K562 (cell line): ENCODE results near the gene SCRN2. TPM values are rescaled to one million over a fixed set of nuclear protein-coding genes. Genes with fewer than 3 reads are reported as not detected.

Source experiments
- ARID1B ChIP-seq: fragments of 450-650 bp; IDR thresholded peaks from 2 replicates; pipeline ENCODE4 v1.6.1; 2016; ENCODE audit warnings: antibody characterized with exemption, mild to moderate bottlenecking, inconsistent platforms
- C11orf30 ChIP-seq: fragments of 450-650 bp; IDR thresholded peaks from 2 replicates; pipeline ENCODE4 v1.6.1; 2016; ENCODE audit warnings: low read depth, mild to moderate bottlenecking
- FOXM1 ChIP-seq, 2 experiments: fragments of 450-650 bp in 1 of 2; sonication (generic) in 1 of 2; formaldehyde crosslinking in 1 of 2; IDR thresholded peaks; 2 replicates each; pipeline versions ENCODE4 v1.6.1 to v1.9.0; 2017 to 2022; ENCODE audit warnings: low read depth in 2 of 2, mild to moderate bottlenecking in 2 of 2, missing genetic modification reagents in 1 of 2, moderate library complexity in 1 of 2
- GABPB1 ChIP-seq: sonication (generic); formaldehyde crosslinking; IDR thresholded peaks from 2 replicates; pipeline ENCODE4 v1.8.0; 2022; ENCODE audit warnings: mild to moderate bottlenecking, missing genetic modification reagents
- KLF16 ChIP-seq: IDR thresholded peaks from 2 replicates; pipeline ENCODE4 v1.6.1; 2016; ENCODE audit warnings: antibody characterized with exemption
- NFXL1 ChIP-seq: fragments of 450-650 bp; formaldehyde crosslinking; IDR thresholded peaks from 2 replicates; pipeline ENCODE4 v1.4.0; 2021; ENCODE audit warnings: mild to moderate bottlenecking
- POLR2B ChIP-seq: fragments of 450-650 bp; IDR thresholded peaks from 2 replicates; pipeline ENCODE4 v1.6.1; 2018; ENCODE audit warnings: low read depth; ENCODE audit not compliant: partially characterized antibody
- SMARCA4 ChIP-seq: fragments of 450-650 bp; IDR thresholded peaks from 2 replicates; pipeline ENCODE4 v1.6.1; 2016
- TEAD4 ChIP-seq, 2 experiments: sonication (generic) in 1 of 2; formaldehyde crosslinking in 1 of 2; IDR thresholded peaks; 2 replicates each; pipeline versions ENCODE4 v1.6.1 to v1.8.0; 2012 to 2022; ENCODE audit warnings: borderline replicate concordance in 1 of 2, inconsistent platforms in 1 of 2, low read length in 1 of 2, mild to moderate bottlenecking in 1 of 2, missing genetic modification reagents in 1 of 2
- TOE1 ChIP-seq, 2 experiments: fragments of 450-650 bp in 1 of 2; sonication (generic) in 1 of 2; formaldehyde crosslinking in 1 of 2; IDR thresholded peaks; 2 replicates each; pipeline versions ENCODE4 v1.7.1 to v1.8.0; 2016 to 2022; ENCODE audit warnings: borderline replicate concordance in 2 of 2, mild to moderate bottlenecking in 2 of 2, antibody characterized with exemption in 1 of 2, inconsistent platforms in 1 of 2, low read depth in 1 of 2, missing genetic modification reagents in 1 of 2, moderate library complexity in 1 of 2
- TRIM24 ChIP-seq, 2 experiments: fragments of 450-650 bp; IDR thresholded peaks; 2 replicates each; pipeline ENCODE4 v1.6.1; 2016
- ZNF134 ChIP-seq: fragments of 250-450 bp; sonication (Bioruptor Pico); conservative IDR thresholded peaks from 2 replicates; pipeline ENCODE4 v1.4.0; 2020
- ZNF436 ChIP-seq: fragments of 250-450, 450-650 bp; sonication (Bioruptor Pico); formaldehyde crosslinking; IDR thresholded peaks from 2 replicates; pipeline ENCODE4 v1.7.0; 2020; ENCODE audit warnings: mild to moderate bottlenecking
- ZNF785 ChIP-seq: fragments of 250-450 bp; sonication (Bioruptor Pico); IDR thresholded peaks from 2 replicates; pipeline ENCODE4 v1.4.0; 2020; ENCODE audit warnings: mild to moderate bottlenecking
- polyA plus RNA-seq, 8 experiments: library from polyadenylated mRNA; depleted of rRNA in 4 of 8; stranded (reverse) in 5 of 8; unstranded in 3 of 8; fragments of >200 nt; fragmentation: Nextera tagmentation in 2 of 8; fragmentation: Illumina TruSeq in 1 of 8; extraction: Ambion mirVana in 2 of 8; extraction: Trizol in 1 of 8; gene quantifications; 2 replicates each; pipeline versions ENCODE4 v1.2.1 to v1.2.3, GENCODE V29; 2011 to 2014; ENCODE audit warnings: inconsistent platforms in 1 of 8, missing spikeins in 1 of 8
- total RNA-seq, 7 experiments: library from RNA; depleted of rRNA in 6 of 7; stranded (reverse); fragments of >200 nt in 6 of 7; fragmentation: Illumina TruSeq in 2 of 7; extraction: Trizol in 2 of 7; gene quantifications; 2 replicates each; pipeline versions ENCODE4 v1.2.1 to v1.2.3, GENCODE V29; 2011 to 2021; ENCODE audit warnings: low replicate concordance in 1 of 7
- TF ChIP-seq, protein P1 (sequence below), 2 experiments: fragments of 450-650 bp in 1 of 2; sonication (generic) in 1 of 2; formaldehyde crosslinking in 1 of 2; IDR thresholded peaks; 2 replicates each; pipeline versions ENCODE4 v1.7.1 to v1.9.0; 2016 to 2022; ENCODE audit warnings: inconsistent platforms in 1 of 2, mild to moderate bottlenecking in 1 of 2, missing genetic modification reagents in 1 of 2
- TF ChIP-seq, protein P2 (sequence below): fragments of 450-650 bp; IDR thresholded peaks from 2 replicates; pipeline ENCODE4 v1.6.1; 2016; ENCODE audit warnings: antibody characterized with exemption

Gene SCRN2
- total and polyA plus RNA-seq, 9 of the 15 experiments (the other 6 are each of a cell fraction or from before 2014, with no cell fraction given) = 0.25 to 32.9 (median 13.6) TPM

DNA sequence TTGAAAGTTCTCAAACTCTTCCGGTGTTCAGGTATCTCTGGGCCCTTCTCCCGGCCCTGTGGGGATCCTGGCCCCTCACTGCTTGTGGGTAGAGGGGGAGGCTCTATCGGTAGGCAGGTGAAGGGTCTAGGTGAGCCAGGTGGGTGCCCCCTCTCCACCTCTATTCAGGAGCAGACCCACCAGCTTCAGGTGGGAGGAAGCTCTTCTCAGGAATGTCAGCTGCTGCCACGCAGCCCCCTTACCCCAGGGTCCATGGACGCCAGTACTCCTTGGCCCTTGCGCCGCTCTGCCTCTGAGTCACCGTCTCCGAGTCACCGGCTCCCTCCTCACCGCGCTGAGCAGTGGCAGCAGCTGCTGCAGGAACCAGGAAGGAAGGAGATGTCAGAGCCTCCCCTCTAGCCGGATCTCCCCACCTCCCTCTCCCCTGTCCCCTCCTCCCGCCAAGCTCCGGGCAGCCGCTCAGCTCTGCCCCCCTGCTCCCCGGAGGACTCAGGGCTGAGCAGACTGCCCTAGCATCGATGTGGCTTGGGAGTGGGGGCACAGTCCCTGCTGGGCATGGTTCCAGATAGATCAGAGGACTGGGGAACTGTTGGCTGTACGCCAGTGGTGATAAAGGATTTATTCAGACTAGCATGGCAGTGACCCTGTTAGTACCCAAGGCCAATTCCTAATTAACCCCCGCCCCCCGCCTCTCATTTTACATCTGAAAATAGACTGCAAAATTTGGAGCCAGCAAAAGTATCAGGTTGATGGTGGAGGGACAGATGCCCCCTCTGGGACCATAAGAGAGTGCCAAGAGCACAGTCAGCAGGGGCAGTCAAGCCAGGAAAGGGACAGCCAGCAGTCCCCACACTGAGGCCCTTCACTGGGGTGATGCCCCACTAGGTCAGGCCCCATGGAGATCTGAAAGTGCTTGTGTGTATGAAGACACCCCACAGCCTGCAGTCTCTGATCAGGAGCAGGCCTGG lies 19.4 kb downstream of the SCRN2 start, which contains the start of gene OSBPL7 (continued):
- TF ChIP-seq, protein P1, sequence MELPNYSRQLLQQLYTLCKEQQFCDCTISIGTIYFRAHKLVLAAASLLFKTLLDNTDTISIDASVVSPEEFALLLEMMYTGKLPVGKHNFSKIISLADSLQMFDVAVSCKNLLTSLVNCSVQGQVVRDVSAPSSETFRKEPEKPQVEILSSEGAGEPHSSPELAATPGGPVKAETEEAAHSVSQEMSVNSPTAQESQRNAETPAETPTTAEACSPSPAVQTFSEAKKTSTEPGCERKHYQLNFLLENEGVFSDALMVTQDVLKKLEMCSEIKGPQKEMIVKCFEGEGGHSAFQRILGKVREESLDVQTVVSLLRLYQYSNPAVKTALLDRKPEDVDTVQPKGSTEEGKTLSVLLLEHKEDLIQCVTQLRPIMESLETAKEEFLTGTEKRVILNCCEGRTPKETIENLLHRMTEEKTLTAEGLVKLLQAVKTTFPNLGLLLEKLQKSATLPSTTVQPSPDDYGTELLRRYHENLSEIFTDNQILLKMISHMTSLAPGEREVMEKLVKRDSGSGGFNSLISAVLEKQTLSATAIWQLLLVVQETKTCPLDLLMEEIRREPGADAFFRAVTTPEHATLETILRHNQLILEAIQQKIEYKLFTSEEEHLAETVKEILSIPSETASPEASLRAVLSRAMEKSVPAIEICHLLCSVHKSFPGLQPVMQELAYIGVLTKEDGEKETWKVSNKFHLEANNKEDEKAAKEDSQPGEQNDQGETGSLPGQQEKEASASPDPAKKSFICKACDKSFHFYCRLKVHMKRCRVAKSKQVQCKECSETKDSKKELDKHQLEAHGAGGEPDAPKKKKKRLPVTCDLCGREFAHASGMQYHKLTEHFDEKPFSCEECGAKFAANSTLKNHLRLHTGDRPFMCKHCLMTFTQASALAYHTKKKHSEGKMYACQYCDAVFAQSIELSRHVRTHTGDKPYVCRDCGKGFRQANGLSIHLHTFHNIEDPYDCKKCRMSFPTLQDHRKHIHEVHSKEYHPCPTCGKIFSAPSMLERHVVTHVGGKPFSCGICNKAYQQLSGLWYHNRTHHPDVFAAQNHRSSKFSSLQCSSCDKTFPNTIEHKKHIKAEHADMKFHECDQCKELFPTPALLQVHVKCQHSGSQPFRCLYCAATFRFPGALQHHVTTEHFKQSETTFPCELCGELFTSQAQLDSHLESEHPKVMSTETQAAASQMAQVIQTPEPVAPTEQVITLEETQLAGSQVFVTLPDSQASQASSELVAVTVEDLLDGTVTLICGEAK (IDR thresholded peaks at IDR 0.05) = peak; percentile 85
- TF ChIP-seq, protein P1 (CRISPR knock-in tag; IDR thresholded peaks at IDR 0.05) = no peak
- peak; percentile 74 for TF ChIP-seq POLR2B
- peak; percentile 57; the same call in 1 of the 2 replicates for TF ChIP-seq SMARCA4
- TF ChIP-seq TRIM24 (IDR thresholded peaks at IDR 0.05) = 0 out of 4 replicates have a peak, but pooled peaks of 1 of the 2 experiments have one; percentile 43
- TF ChIP-seq C11orf30 = peak; percentile 58
- no peak for TF ChIP-seq ZNF785
- no peak for TF ChIP-seq ZNF134 (CRISPR knock-in tag)
- TF ChIP-seq FOXM1 (IDR thresholded peaks at IDR 0.05; ENCODE audit: low read depth) = no peak
- no peak for TF ChIP-seq FOXM1 (CRISPR knock-in tag; IDR thresholded peaks at IDR 0.05; ENCODE audit: low read depth)
- TF ChIP-seq KLF16 = peak; percentile 6; the same call in 1 of the 2 replicates
- no peak for TF ChIP-seq NFXL1 (CRISPR knock-in tag)
- peak; percentile 52; the same call in 1 of the 2 replicates for TF ChIP-seq TOE1 (IDR thresholded peaks at IDR 0.05; ENCODE audit: borderline replicate concordance)
- TF ChIP-seq TOE1 (CRISPR knock-in tag; IDR thresholded peaks at IDR 0.05; ENCODE audit: borderline replicate concordance, low read depth) = no peak
- peak; percentile 9; the same call in 1 of the 2 replicates for TF ChIP-seq TEAD4 (IDR thresholded peaks at IDR 0.05; ENCODE audit: low read length)
- no peak for TF ChIP-seq TEAD4 (CRISPR knock-in tag; IDR thresholded peaks at IDR 0.05; ENCODE audit: borderline replicate concordance)
- TF ChIP-seq GABPB1 (CRISPR knock-in tag) = peak; percentile 69
- TF ChIP-seq, protein P2, sequence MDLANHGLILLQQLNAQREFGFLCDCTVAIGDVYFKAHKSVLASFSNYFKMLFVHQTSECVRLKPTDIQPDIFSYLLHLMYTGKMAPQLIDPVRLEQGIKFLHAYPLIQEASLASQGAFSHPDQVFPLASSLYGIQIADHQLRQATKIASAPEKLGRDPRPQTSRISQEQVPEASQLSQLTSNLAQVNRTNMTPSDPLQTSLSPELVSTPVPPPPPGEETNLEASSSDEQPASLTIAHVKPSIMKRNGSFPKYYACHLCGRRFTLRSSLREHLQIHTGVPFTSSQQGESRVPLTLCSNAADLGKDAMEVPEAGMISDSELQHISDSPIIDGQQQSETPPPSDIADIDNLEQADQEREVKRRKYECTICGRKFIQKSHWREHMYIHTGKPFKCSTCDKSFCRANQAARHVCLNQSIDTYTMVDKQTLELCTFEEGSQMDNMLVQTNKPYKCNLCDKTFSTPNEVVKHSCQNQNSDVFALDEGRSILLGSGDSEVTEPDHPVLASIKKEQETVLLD = no peak
- TF ChIP-seq ZNF436 = no peak
- peak; percentile 57 for TF ChIP-seq ARID1B
